AG09309 (cell line): ENCODE measurements around the gene AMTN.
"Not testable (repeated sequence)": the region's sequence is repeated elsewhere in the genome, so short reads cannot be mapped to it uniquely, and the experiment has no call there.

ENCODE experiments used
- DNase-seq: peaks from one replicate; pipeline ENCODE4 v3.0.0-alpha.2; 2010; ENCODE audit warnings: low read depth
- H3K4me3 ChIP-seq: 2 replicates; pipeline ENCODE4 v1.5.1; 2011; ENCODE audit warnings: mild to moderate bottlenecking, low read depth, low read length, moderate library complexity; ENCODE audit not compliant: control insufficient read depth
- TF ChIP-seq, protein P1 (sequence below): IDR thresholded peaks from 2 replicates; pipeline ENCODE4 v1.5.1; 2011; ENCODE audit warnings: mild to moderate bottlenecking, low read depth, low read length, inconsistent platforms; ENCODE audit not compliant: insufficient read depth, control insufficient read depth; ENCODE audit errors: missing control alignments

Gene AMTN

GRCh38 chr4:70518269-70518668, at the start of gene AMTN:
Gene AMTN (plus strand): TSS chr4:70518569. CDS start chr4:70518778, 209 bp downstream.
- no peak within 1 kb of the TSS for H3K4me3 ChIP-seq
- DNase-seq = no peak
- TF ChIP-seq, protein P1, sequence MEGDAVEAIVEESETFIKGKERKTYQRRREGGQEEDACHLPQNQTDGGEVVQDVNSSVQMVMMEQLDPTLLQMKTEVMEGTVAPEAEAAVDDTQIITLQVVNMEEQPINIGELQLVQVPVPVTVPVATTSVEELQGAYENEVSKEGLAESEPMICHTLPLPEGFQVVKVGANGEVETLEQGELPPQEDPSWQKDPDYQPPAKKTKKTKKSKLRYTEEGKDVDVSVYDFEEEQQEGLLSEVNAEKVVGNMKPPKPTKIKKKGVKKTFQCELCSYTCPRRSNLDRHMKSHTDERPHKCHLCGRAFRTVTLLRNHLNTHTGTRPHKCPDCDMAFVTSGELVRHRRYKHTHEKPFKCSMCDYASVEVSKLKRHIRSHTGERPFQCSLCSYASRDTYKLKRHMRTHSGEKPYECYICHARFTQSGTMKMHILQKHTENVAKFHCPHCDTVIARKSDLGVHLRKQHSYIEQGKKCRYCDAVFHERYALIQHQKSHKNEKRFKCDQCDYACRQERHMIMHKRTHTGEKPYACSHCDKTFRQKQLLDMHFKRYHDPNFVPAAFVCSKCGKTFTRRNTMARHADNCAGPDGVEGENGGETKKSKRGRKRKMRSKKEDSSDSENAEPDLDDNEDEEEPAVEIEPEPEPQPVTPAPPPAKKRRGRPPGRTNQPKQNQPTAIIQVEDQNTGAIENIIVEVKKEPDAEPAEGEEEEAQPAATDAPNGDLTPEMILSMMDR = no peak

DNA sequence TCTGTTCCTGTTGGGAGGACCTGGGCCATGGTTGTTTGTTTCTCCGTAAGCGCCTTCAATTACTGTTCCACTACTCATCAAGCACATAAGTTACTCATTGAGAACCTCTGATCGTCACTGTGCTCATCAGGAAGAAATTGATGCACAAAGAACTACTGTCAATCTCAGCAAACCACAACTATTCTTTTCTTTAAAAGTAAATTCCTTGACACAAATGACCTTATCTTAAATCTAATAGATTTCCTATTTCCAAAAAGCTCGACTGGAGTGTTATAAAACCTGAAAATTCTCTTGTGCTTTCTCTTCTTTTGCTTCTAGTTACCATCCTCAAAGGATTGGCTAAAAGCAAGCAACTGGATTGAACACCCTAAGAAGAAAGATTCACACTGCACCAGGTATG, 46.5 kb upstream of the AMTN start, which contains the start of gene MUC7:
Gene MUC7, plus strand, starts transcription at position 301 of the 400 bp plus-strand sequence. CDS start 1,825 bp downstream, outside the sequence.
- DNase-seq = no peak
- TF ChIP-seq, protein P1 = no peak
- no peak within 1 kb of the TSS for H3K4me3 ChIP-seq

- no peak overlapping the region for H3K4me3 ChIP-seq
- TF ChIP-seq, protein P1 = no peak
- DNase-seq = no peak
Measured at GRCh38 chr4:70473679-70474078, 44.7 kb upstream of the AMTN start.

DNA sequence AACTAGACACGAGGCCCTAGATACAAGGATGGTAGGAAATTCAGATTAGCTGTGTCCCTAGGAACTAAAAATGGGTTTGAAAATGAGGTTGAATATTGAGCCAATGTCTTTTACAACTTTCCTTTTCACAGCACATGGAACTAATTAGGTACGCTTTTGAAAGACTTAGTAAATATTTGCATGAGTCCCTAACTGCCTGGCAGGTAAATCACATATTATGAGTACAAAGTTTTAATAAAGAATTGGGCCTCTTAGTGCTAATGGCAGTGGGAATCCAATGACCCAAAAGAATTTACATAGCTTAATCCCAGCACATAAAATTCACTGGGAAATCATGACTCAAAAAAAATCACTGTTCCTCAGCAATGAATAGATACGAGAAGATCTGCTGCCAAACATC, 29.6 kb upstream of the AMTN start:
- no peak for DNase-seq
- TF ChIP-seq, protein P1 = no peak

DNA sequence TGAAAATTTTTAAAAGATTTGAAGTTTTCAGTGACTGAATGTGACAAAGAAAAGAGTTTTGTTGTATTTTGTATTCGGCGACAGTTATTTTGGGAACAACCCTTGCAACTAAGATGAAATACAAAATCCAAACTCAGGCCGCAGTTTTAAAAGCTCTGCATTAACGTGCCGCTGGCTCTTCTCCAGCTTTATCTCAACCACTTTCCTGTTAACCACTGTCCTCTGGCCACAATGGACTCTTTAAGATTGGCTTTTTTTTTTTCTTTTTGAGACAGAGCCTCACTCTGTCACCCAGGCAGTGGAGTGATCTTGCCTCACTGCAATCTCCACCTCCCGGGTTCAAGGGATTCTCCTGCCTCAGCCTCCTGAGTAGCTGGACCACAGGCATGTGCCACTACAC, 22.1 kb upstream of the AMTN start:
- DNase-seq = no peak
- TF ChIP-seq, protein P1 = no peak
- no peak overlapping the region for H3K4me3 ChIP-seq

More for the DNA sequence above, 29.6 kb upstream of the AMTN start:
- H3K4me3 ChIP-seq = no peak overlapping the region

DNA sequence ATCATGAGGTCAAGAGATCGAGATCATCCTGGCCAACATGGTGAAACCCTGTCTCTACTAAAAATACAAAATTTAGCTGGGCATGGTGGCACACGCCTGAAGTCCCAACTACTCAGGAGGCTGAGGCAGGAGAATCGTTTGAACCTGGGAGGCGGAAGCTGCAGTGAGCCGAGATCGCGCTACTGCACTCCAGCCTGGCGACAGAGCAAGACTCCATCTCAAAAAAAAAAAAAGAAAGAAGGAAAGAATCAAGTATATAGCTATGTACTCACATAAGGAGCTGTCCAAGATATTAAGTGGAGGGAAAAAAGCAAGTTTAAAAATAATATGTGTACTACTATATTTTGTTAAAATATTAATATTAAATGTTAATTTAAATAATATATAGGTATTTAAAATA, 16.5 kb upstream of the AMTN start:
- not testable (repeated sequence) for DNase-seq, H3K4me3 ChIP-seq

GRCh38 chr4:70504733-70505132, 13.6 kb upstream of the AMTN start:
- H3K4me3 ChIP-seq = no peak overlapping the region
- no peak for DNase-seq
- TF ChIP-seq, protein P1 = no peak
